ENCODE measurements around the gene HLA-DQA2. TPM values are rescaled to one million over a fixed set of nuclear protein-coding genes. Genes with fewer than 3 reads are reported as not detected.

Gene HLA-DQA2
- total RNA-seq, 2 donors from 2014 or later: 0.17 to 0.77 TPM

Other genes starting within 250 kb of the HLA-DQA2 start
- gene HLA-DRB5, start 211.1 kb upstream of the HLA-DQA2 start, total RNA-seq: 10 to 100 TPM in 1 of 2 donors, 1 to 10 TPM in 1; 1.5 to 17.6 TPM
- gene HLA-DRB1, start 151.5 kb upstream of the HLA-DQA2 start, total RNA-seq: 100 to 1,000 TPM in 1 of 2 donors, 10 to 100 TPM in 1; 11.4 to 109 TPM
- 10 to 100 TPM in 1 of 2 donors, 1 to 10 TPM in 1; 1.1 to 11.6 TPM for gene HLA-DQA1, start 104.0 kb upstream of the HLA-DQA2 start, total RNA-seq
- 10 to 100 TPM in 1 of 2 donors, 1 to 10 TPM in 1; 3.4 to 25.5 TPM for gene HLA-DQB1, start 74.7 kb upstream of the HLA-DQA2 start, total RNA-seq
- gene HLA-DQB2, start 22.1 kb downstream of the HLA-DQA2 start, total RNA-seq: 1 to 10 TPM; 1.5 to 2.0 TPM
- gene HLA-DOB, start 75.6 kb downstream of the HLA-DQA2 start, total RNA-seq: 1 to 10 TPM; 2.8 to 4.2 TPM
- gene TAP2, start 97.3 kb downstream of the HLA-DQA2 start, total RNA-seq: 100 to 1,000 TPM in 1 of 2 donors, 10 to 100 TPM in 1; 94.0 to 169 TPM
- gene PSMB8, start 102.7 kb downstream of the HLA-DQA2 start, total RNA-seq: 100 to 1,000 TPM; 286 to 344 TPM
- gene TAP1, start 112.3 kb downstream of the HLA-DQA2 start, total RNA-seq: 100 to 1,000 TPM; 302 to 387 TPM
- gene PSMB9, start 112.8 kb downstream of the HLA-DQA2 start, total RNA-seq: 100 to 1,000 TPM; 203 to 215 TPM
- 10 to 100 TPM in 1 of 2 donors, 1 to 10 TPM in 1; 2.7 to 17.7 TPM for gene HLA-DMB, start 199.6 kb downstream of the HLA-DQA2 start, total RNA-seq
- gene HLA-DMA, start 211.7 kb downstream of the HLA-DQA2 start, total RNA-seq: 10 to 100 TPM; 22.4 to 53.8 TPM
- gene BRD2, start 227.2 kb downstream of the HLA-DQA2 start, total RNA-seq: 100 to 1,000 TPM; 229 to 281 TPM

Measured in activated T-helper 17 cell treated with anti-CD3 and anti-CD28 coated beads, Interleukin-2, amount 50 U/mL, for 72 hours (primary cell).